Glutamatergic neuron (in vitro differentiated cells): ENCODE measurements around the gene FRMPD4. TPM values are rescaled to one million over a fixed set of nuclear protein-coding genes. Genes with fewer than 3 reads are reported as not detected.

ENCODE experiments used
- DNase-seq: peaks from one replicate; pipeline ENCODE4 v3.0.0; 2022
- H3K27ac Mint-ChIP-seq: one replicate; pipeline ENCODE4 v1.8.0; 2020; ENCODE audit warnings: mild to moderate bottlenecking, mixed read lengths, inconsistent platforms; ENCODE audit not compliant: unreplicated experiment
- H3K27me3 Mint-ChIP-seq: one replicate; pipeline ENCODE4 v1.8.0; 2020; ENCODE audit warnings: mild to moderate bottlenecking, moderate library complexity, mixed read lengths, inconsistent platforms; ENCODE audit not compliant: unreplicated experiment
- H3K36me3 Mint-ChIP-seq: one replicate; pipeline ENCODE4 v1.8.0; 2020; ENCODE audit warnings: mild to moderate bottlenecking, mixed read lengths, inconsistent platforms; ENCODE audit not compliant: unreplicated experiment
- H3K4me1 Mint-ChIP-seq: one replicate; pipeline ENCODE4 v1.8.0; 2020; ENCODE audit warnings: mild to moderate bottlenecking, low read depth, mixed read lengths, inconsistent platforms; ENCODE audit not compliant: unreplicated experiment
- H3K4me3 Mint-ChIP-seq: one replicate; pipeline ENCODE4 v1.8.0; 2020; ENCODE audit warnings: mild to moderate bottlenecking, mixed read lengths, inconsistent platforms; ENCODE audit not compliant: unreplicated experiment
- H3K9me3 Mint-ChIP-seq: one replicate; pipeline ENCODE4 v1.8.0; 2020; ENCODE audit warnings: mild to moderate bottlenecking, moderate library complexity, mixed read lengths, inconsistent platforms; ENCODE audit not compliant: unreplicated experiment
- CTCF ChIP-seq: fragments of 200-600 bp; sonication (generic); IDR thresholded peaks from one replicate; pipeline ENCODE4 v1.5.0; 2021; ENCODE audit not compliant: partially characterized antibody, unreplicated experiment
- total RNA-seq: library from RNA; stranded (reverse); fragmentation: NEBNext Ultra II Directional; extraction: Animal tissue kit (Norgen Biotek cat#: 25700); gene quantifications from one replicate; pipeline ENCODE4 v1.2.1, GENCODE V29; 2021; ENCODE audit not compliant: unreplicated experiment

Gene FRMPD4
- total RNA-seq, 1 donor from 2014 or later = 6.2 TPM

GRCh38 chrX:12315526-12315925, 177.3 kb downstream of the FRMPD4 start:
- no peak for DNase-seq
- Mint-ChIP-seq H3K4me1 (peaks cover 8% of the 10 kb centered on the region), H3K9me3 (peaks cover 1% of the 10 kb centered on the region), H3K27ac (no peak overlapping the region), H3K27me3 (no peaks in the 10 kb centered on the region), H3K36me3 (peaks cover 6% of the 10 kb centered on the region), H3K4me3 (no peak overlapping the region)
- no peak for TF ChIP-seq CTCF

- Mint-ChIP-seq H3K27me3 (no peaks in the 10 kb centered on the region), H3K27ac (no peak overlapping the region), H3K4me3 (no peak overlapping the region), H3K36me3 (no peaks in the 10 kb centered on the region), H3K4me1 (peaks cover 8% of the 10 kb centered on the region), H3K9me3 (peaks cover 3% of the 10 kb centered on the region)
- no peak for TF ChIP-seq CTCF
- no peak for DNase-seq
These were observed 180.8 kb downstream of the FRMPD4 start for GRCh38 chrX:12319003-12319519.

GRCh38 chrX:12319992-12320391, 181.7 kb downstream of the FRMPD4 start:
- Mint-ChIP-seq H3K36me3 (no peaks in the 10 kb centered on the region), H3K4me3 (no peak overlapping the region), H3K27me3 (no peaks in the 10 kb centered on the region), H3K9me3 (peaks cover 3% of the 10 kb centered on the region), H3K27ac (no peak overlapping the region), H3K4me1 (peaks cover 8% of the 10 kb centered on the region)
- no peak for DNase-seq
- no peak for TF ChIP-seq CTCF

- Mint-ChIP-seq H3K9me3 (peaks cover 3% of the 10 kb centered on the region), H3K4me1 (peaks cover 8% of the 10 kb centered on the region), H3K27ac (no peak overlapping the region), H3K27me3 (no peaks in the 10 kb centered on the region), H3K36me3 (no peaks in the 10 kb centered on the region), H3K4me3 (no peak overlapping the region)
- DNase-seq = no peak
- TF ChIP-seq CTCF = no peak
These were observed 183.8 kb downstream of the FRMPD4 start for GRCh38 chrX:12322031-12322430.

- Mint-ChIP-seq H3K4me3 (no peak overlapping the region), H3K27me3 (no peaks in the 10 kb centered on the region), H3K9me3 (peaks cover 3% of the 10 kb centered on the region), H3K27ac (no peak overlapping the region), H3K4me1 (peaks cover 12% of the 10 kb centered on the region), H3K36me3 (no peaks in the 10 kb centered on the region)
- DNase-seq = no peak
- TF ChIP-seq CTCF = no peak
These were observed 186.9 kb downstream of the FRMPD4 start for GRCh38 chrX:12325171-12325570.
